B cell (primary cell): Measurements from ENCODE around the gene LRRC3. TPM values are rescaled to one million over a fixed set of nuclear protein-coding genes. Genes with fewer than 3 reads are reported as not detected.

Source experiments
- ATAC-seq: fragments of 200-7000 bp; cut with Tn5 transposase; one replicate; pipeline ENCODE4 v1.10.0; 2021; ENCODE audit warnings: low read depth, mild to moderate bottlenecking, moderate number of reproducible peaks, moderate library complexity
- CTCF ChIA-PET: fragments of 350-600 bp; sonication (Branson Sonifier 250); formaldehyde crosslinking; loops from one replicate; lab custom pipeline; 2021; ENCODE audit warnings: antibody characterized with exemption, inconsistent platforms; lab: Charles Lee
- POLR2A ChIA-PET: fragments of 350-600 bp; sonication (Branson Sonifier 250); formaldehyde crosslinking; loops from one replicate; lab custom pipeline; 2021; ENCODE audit warnings: antibody characterized with exemption; lab: Charles Lee
- DNase-seq: peaks from one replicate; pipeline ENCODE4 v3.0.0; 2013
- H2AFZ ChIP-seq: 2 replicates; pipeline ENCODE4 v1.6.1; 2012; ENCODE audit warnings: mild to moderate bottlenecking, low read depth, low read length; ENCODE audit not compliant: insufficient read depth, poor library complexity, severe bottlenecking
- H3K27ac ChIP-seq, 2 donors: 1 replicate in 1 of 2; 2 replicates in 1 of 2; pipeline ENCODE4 v1.5.1; 2012 to 2013; ENCODE audit warnings: low read length in 2 of 2, mild to moderate bottlenecking in 2 of 2, moderate library complexity in 1 of 2
- H3K27me3 ChIP-seq, 4 experiments: fragments of 200-600 bp in 1 of 4; sonication (generic) in 1 of 4; replicated peaks in 1 of 4; 1 replicate in 2 of 4; 2 replicates in 2 of 4; pipeline versions ENCODE4 v1.6.1 to v1.7.0; 2013 to 2016; ENCODE audit warnings: low read length in 3 of 4, mild to moderate bottlenecking in 2 of 4, mixed read lengths in 1 of 4, moderate library complexity in 1 of 4; ENCODE audit not compliant: insufficient read depth in 4 of 4, control insufficient read depth in 3 of 4; ENCODE audit errors: control extremely low read depth in 1 of 4
- H3K36me3 ChIP-seq, 2 experiments: replicated peaks in 1 of 2; 1 replicate in 1 of 2; 2 replicates in 1 of 2; pipeline versions ENCODE4 v1.6.1 to v1.7.1; 2013; ENCODE audit warnings: low read length in 1 of 2; ENCODE audit not compliant: insufficient read depth in 2 of 2, control insufficient read depth in 1 of 2; ENCODE audit errors: control extremely low read depth in 1 of 2, extremely low read depth in 1 of 2
- H3K4me1 ChIP-seq, 2 donors: fragments of 200-600 bp in 1 of 2; sonication (generic) in 1 of 2; 1 replicate in 1 of 2; 2 replicates in 1 of 2; pipeline versions ENCODE4 v1.5.1 to v1.6.1; 2013 to 2017; ENCODE audit warnings: low read length in 2 of 2; ENCODE audit not compliant: control insufficient read depth in 2 of 2, insufficient read depth in 2 of 2
- H3K4me2 ChIP-seq: replicated peaks from 2 replicates; pipeline ENCODE3; 2012; ENCODE audit warnings: mild to moderate bottlenecking, low read depth, low read length; ENCODE audit not compliant: poor library complexity, severe bottlenecking
- H3K4me3 ChIP-seq, 5 experiments: fragments of 200-600 bp in 1 of 5; sonication (generic) in 1 of 5; 1 replicate in 3 of 5; 2 replicates in 2 of 5; pipeline versions ENCODE4 v1.5.1 to v1.7.0; 2011 to 2016; ENCODE audit warnings: low read length in 4 of 5, mild to moderate bottlenecking in 4 of 5, low read depth in 2 of 5, control low read depth in 1 of 5, moderate library complexity in 1 of 5; ENCODE audit not compliant: insufficient read depth in 1 of 5; ENCODE audit errors: control extremely low read depth in 1 of 5, extremely low read depth in 1 of 5
- H3K79me2 ChIP-seq: fragments of 200-600 bp; sonication (generic); one replicate; pipeline ENCODE4 v1.6.0; 2016; ENCODE audit warnings: low read length; ENCODE audit not compliant: control insufficient read depth, insufficient read depth
- H3K9ac ChIP-seq: fragments of 200-600 bp; sonication (generic); 2 replicates; pipeline ENCODE4 v1.6.1; 2017; ENCODE audit warnings: mild to moderate bottlenecking, low read length, moderate library complexity
- H3K9me3 ChIP-seq, 3 donors: one replicate each; pipeline versions ENCODE4 v1.6.1 to v1.7.1; 2013; ENCODE audit warnings: low read length in 2 of 3; ENCODE audit not compliant: control insufficient read depth in 2 of 3, insufficient read depth in 1 of 3; ENCODE audit errors: control extremely low read depth in 1 of 3
- H4K20me1 ChIP-seq: 2 replicates; pipeline ENCODE4 v1.6.0; 2012; ENCODE audit warnings: mild to moderate bottlenecking, low read length; ENCODE audit not compliant: insufficient read depth, control insufficient read depth, poor library complexity, severe bottlenecking
- H3K27ac Mint-ChIP-seq: one replicate; pipeline ENCODE4 v1.8.0; 2021; ENCODE audit warnings: mixed read lengths
- H3K27me3 Mint-ChIP-seq: one replicate; pipeline ENCODE4 v1.8.0; 2021; ENCODE audit warnings: mixed read lengths
- H3K4me1 Mint-ChIP-seq: one replicate; pipeline ENCODE4 v1.8.0; 2021; ENCODE audit warnings: mixed read lengths
- H3K4me3 Mint-ChIP-seq: one replicate; pipeline ENCODE4 v1.8.0; 2021; ENCODE audit warnings: mixed read lengths
- H3K9me3 Mint-ChIP-seq: one replicate; pipeline ENCODE4 v1.8.0; 2022; ENCODE audit warnings: mixed read lengths; ENCODE audit not compliant: insufficient read depth
- EZH2 ChIP-seq: IDR thresholded peaks from 2 replicates; pipeline ENCODE4 v1.6.1; 2012; ENCODE audit warnings: borderline replicate concordance, low read depth, mild to moderate bottlenecking, moderate library complexity, low read length; ENCODE audit not compliant: insufficient read depth, poor library complexity, severe bottlenecking
- WGBS: methylation state at CpG from one replicate; pipeline ENCODE4 v1.1.5; 2013; ENCODE audit warnings: missing lambda C conversion rate; ENCODE audit not compliant: insufficient coverage; 5-methylcytosine and 5-hydroxymethylcytosine counted together
- intact Hi-C: fragments of 100-400 bp; cut with micrococcal nuclease; formaldehyde crosslinking; loops from one replicate; pipeline ENCODE4 v1.10.0; 2022
- polyA plus RNA-seq: library from polyadenylated mRNA; depleted of rRNA; stranded (reverse); fragments of >200 nt; gene quantifications from 2 replicates; pipeline ENCODE4 v1.2.3, GENCODE V29; 2012
- total RNA-seq, 2 donors: library from RNA; stranded (reverse); fragments of 120-200 nt in 1 of 2; gene quantifications; 1 replicate in 1 of 2; 2 replicates in 1 of 2; pipeline versions ENCODE4 v1.2.3 to v1.2.4, GENCODE V29; 2013 to 2022
- TF ChIP-seq, protein P1 (sequence below): fragments of 200-600 bp; IDR thresholded peaks from one replicate; pipeline ENCODE4 v1.8.0; 2022; ENCODE audit warnings: antibody characterized with exemption, mild to moderate bottlenecking

LRRC3 gene
- total and polyA plus RNA-seq, 2 donors (not counting 1 experiment from before 2014, with no cell fraction given) = 0.46 to 3.3 TPM

DNA sequence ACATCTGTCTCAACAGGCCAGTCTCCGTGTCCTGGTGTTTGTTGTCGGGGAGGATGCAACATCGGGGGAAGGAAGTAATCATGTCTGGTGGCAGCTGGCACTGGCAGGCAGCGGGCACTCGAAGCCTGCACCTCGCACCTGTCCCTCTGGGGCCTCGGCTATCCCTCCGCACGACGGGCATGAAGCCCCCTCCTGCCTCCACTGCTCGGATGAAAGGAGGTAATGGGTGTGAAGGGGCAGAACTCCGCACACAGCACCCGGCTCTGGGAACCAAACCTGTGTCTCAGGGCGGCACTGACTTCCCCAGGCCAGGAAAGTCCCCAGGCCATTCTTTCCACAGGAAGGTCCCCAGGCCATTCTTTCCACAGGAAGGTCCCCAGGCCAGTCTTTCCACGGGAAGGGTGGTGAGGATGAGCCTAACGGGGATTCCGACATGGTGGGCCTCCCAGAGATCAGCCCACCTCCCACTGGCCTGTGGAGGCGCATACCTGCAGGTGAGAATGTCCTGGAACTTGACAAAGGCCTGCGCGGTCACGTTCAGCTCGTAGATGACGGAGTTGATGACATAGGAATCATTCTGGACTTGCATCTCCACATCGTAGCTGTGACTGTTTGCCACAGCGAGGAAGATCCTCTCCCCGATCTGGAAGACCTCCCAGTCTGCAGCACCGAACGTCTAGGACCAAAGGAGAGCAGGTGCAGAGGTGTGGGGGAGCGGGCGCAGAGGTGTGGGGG lies 53.6 kb downstream of the LRRC3 start:
- Mint-ChIP-seq H3K4me1 (peaks cover 7% of the 10 kb centered on the region), H3K27ac (no peak overlapping the region), H3K4me3 (no peak overlapping the region), H3K9me3 (no peaks in the 10 kb centered on the region), H3K27me3 (peaks cover 10% of the 10 kb centered on the region)
- Histone ChIP-seq H4K20me1 (no peaks in the 10 kb centered on the region), H3K9me3 (peaks cover 0 to 3% (median 0%) of the 10 kb centered on the region in 3 donors), H3K4me1 (peaks cover 14 to 21% of the 10 kb centered on the region in 2 donors), H3K9ac (no peak overlapping the region), H3K27ac (no peak overlapping the region), H3K4me3 (no peak overlapping the region), H3K27me3 (peaks cover 0 to 9% (median 4%) of the 10 kb centered on the region in 4 experiments), H2AFZ (no peak overlapping the region), H3K4me2 (no peak overlapping the region), H3K36me3 (no peaks in the 10 kb centered on the region), H3K79me2 (no peaks in the 10 kb centered on the region)
- no peak for DNase-seq
- intact Hi-C loops = no loop called here
- CTCF ChIA-PET = interaction anchor here (3.6 kb wide), 1 partner anchor 285 kb away, joined by 37 read pairs; no protein-coding TSS in a partner anchor
- TF ChIP-seq, protein P1, sequence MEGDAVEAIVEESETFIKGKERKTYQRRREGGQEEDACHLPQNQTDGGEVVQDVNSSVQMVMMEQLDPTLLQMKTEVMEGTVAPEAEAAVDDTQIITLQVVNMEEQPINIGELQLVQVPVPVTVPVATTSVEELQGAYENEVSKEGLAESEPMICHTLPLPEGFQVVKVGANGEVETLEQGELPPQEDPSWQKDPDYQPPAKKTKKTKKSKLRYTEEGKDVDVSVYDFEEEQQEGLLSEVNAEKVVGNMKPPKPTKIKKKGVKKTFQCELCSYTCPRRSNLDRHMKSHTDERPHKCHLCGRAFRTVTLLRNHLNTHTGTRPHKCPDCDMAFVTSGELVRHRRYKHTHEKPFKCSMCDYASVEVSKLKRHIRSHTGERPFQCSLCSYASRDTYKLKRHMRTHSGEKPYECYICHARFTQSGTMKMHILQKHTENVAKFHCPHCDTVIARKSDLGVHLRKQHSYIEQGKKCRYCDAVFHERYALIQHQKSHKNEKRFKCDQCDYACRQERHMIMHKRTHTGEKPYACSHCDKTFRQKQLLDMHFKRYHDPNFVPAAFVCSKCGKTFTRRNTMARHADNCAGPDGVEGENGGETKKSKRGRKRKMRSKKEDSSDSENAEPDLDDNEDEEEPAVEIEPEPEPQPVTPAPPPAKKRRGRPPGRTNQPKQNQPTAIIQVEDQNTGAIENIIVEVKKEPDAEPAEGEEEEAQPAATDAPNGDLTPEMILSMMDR = no peak
- no peak for TF ChIP-seq EZH2
- POLR2A ChIA-PET = no interaction called here
- ATAC-seq = no peak
- WGBS = 89% methylated on average over 21 of the region's 30 CpGs

DNA sequence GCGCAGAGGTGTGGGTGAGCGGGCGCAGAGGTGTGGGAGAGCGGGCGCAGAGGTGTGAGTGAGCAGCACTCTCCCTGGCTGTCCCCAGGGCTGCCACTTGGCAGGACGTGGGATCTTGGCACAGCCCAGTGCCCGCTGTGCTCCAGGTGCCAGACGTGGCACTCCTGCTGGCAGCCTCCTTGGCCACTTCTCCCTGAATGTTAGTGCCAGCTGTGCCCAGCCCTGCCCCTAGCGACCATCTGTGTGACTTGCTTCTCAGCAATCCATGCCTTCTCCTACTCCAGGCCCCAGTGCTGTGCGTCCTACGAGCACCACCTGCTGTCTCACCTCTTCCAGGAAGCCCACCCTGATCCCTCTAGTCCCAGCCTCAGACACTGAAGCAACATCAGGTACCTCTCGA lies 54.2 kb downstream of the LRRC3 start:
- no peak overlapping the region for H3K4me2 ChIP-seq
- peaks cover 0 to 9% (median 4%) of the 10 kb centered on the region in 4 experiments for H3K27me3 ChIP-seq
- intact Hi-C loops = no loop called here
- Mint-ChIP-seq H3K27me3 (peaks cover 10% of the 10 kb centered on the region), H3K9me3 (no peaks in the 10 kb centered on the region), H3K4me3 (no peak overlapping the region), H3K27ac (no peak overlapping the region), H3K4me1 (peaks cover 7% of the 10 kb centered on the region)
- H2AFZ ChIP-seq = no peak overlapping the region
- 78% methylated on average over 12 of the region's 12 CpGs for WGBS
- H3K27ac ChIP-seq = no peak overlapping the region
- no peak overlapping the region for H3K9ac ChIP-seq
- DNase-seq = no peak
- CTCF ChIA-PET = interaction anchor here (1.0 to 3.6 kb wide), 6 partner anchors 233 to 440 kb away, joined by 3 to 37 read pairs (median 5); partner anchors contain the start of gene UBE2G2
- no peak for ATAC-seq
- TF ChIP-seq EZH2 = no peak
- TF ChIP-seq, protein P1 = no peak
- no peak overlapping the region for H3K4me3 ChIP-seq
- POLR2A ChIA-PET = interaction anchor here (0.6 kb wide), 1 partner anchor 337 kb away, joined by 3 read pairs; no protein-coding TSS in a partner anchor
- peaks cover 0 to 3% (median 0%) of the 10 kb centered on the region in 3 donors for H3K9me3 ChIP-seq
- no peaks in the 10 kb centered on the region for H3K79me2 ChIP-seq
- H3K36me3 ChIP-seq = no peaks in the 10 kb centered on the region
- peaks cover 9 to 14% of the 10 kb centered on the region in 2 donors for H3K4me1 ChIP-seq
- no peaks in the 10 kb centered on the region for H4K20me1 ChIP-seq
